Stimulated activated CD4-positive, alpha-beta T cell treated with anti-CD3 and anti-CD28 coated beads, TNF-alpha, amount 100 ng/mL, for 24 hours (primary cell): ENCODE data around the gene PANX3.
A peak's percentile ranks its signal among the peaks of the same experiment; 100 is the strongest.

Experiments used
- DNase-seq, 3 experiments: peaks; one replicate each; pipeline ENCODE4 v3.0.0-alpha.2; 2020; ENCODE audit warnings: low read depth in 3 of 3

Gene PANX3

DNA sequence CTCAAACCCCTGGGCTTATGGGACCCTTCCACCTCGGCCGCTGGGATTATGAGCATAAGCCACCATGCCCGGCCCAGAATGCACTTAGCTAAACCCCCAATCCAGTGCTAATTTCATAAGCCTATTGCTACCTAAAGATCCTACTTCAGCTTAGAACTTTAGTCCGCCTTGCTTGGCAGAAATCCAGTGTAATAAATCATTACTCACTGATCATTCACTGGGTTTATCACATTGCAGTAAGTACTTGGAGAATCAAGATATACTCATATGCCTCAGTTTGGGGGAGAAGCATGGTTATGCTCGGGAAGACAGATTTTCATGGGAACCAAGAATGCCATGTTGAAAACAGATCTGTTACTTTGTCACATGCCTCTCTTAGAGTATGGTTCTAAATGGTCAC is 7.6 kb downstream of the PANX3 start:
- no peak for DNase-seq

DNA sequence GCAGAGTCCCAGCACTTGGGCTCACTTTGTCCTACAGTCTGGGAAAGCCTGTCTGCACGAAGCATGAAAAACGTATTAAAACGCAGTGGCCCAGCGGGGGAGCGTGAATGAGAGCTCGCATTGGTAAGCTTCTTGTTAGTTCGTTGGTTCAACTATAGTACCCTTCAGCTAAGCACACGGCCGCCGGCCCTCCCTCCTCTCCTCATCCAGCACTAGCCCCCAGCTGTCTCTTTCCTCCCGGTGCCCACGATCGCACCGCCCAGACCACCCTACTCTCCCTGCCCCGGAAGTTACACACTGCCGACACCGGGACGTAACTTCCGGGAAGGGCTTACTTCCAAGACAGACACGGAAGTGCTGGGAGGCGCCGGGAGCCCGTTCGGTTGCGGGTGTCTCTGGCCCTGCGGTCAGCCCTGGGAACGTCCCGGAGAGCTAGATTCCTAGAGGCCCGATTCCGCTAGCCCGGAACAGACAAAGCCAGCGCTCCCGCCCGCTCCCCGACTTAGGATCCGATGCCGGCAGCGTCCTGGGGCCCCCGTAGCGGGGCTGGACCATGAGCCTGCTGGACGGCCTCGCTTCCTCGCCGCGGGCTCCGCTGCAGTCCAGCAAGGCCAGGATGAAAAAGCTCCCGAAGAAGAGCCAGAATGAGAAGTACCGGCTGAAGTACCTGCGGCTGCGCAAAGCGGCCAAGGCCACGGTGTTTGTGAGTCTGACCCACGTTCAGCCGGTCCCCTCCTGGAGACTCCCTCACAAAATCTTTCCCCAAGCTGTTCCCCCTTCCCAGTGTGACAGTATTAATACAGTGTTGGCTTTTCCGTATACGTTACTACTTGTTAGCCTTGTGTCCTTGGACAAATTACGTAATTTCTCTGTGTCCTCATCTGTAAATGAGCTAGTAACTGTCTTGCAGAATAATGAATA is 11.6 kb downstream of the PANX3 start, which contains the start of gene TBRG1:
Gene TBRG1 (plus strand): TSS at position 334 of the 921 bp plus-strand sequence. CDS start 220 bp downstream, at position 554.
- DNase-seq = peak; percentile 71 to 79 (median 78)

DNA sequence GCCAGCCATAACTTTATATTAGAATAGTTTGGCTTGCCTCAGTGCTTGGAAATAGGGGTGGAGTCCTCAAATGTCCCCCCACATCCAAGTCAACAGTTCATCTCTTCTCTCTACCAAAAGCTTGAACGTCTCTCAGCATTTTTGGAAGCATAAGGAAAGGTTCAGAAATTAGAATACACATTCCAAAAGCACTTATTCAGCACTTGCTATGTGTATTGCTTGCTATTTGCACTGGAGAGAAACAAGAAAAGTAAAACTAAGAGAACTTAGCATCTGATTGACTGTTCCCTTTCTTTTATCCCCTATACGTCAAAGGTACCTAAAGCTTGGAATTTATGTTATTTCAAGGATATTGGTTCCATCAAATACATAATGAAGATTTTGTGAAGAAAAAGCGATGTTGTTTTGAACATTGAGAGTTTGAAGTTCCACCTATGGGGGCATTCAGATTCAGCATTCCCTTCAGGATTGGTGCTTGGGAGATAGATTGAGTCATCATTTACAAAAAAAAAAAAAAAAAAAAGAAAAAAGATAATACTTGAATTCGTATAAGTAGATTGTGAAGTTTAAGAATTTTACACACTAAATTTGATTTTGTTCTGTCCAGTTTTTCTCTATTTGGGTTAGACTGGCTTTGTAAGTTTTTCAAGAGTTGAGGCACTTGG is 12.8 kb downstream of the PANX3 start:
- no peak for DNase-seq

DNA sequence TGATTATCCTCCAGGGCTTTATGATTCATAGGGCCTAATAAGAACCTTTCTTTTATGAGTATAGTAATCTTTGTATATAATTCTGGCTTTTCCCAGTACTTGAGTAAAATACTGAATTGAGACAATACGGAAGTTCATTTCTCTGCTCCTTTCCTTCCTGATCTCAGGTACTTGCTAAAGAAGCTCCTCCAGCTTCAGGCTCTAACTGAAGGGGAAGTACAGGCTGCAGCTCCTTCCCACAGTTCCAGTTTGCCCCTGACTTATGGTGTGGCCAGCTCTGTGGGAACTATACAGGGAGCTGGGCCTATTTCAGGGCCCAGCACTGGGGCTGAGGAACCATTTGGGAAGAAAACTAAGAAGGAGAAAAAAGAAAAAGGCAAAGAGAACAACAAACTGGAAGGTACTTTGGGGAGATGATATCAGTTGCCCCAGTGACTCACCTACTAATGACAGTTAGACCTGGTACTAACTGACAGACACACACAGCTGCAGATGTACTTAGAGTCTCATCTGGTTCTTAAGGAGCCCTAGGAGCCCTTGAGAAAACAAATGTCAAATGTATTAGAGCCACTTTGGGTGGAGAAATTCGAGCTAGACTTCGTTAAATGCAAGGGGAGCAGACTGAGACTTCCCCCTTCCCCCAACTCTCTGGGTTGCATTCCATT is 14.4 kb downstream of the PANX3 start:
- DNase-seq = no peak

DNA sequence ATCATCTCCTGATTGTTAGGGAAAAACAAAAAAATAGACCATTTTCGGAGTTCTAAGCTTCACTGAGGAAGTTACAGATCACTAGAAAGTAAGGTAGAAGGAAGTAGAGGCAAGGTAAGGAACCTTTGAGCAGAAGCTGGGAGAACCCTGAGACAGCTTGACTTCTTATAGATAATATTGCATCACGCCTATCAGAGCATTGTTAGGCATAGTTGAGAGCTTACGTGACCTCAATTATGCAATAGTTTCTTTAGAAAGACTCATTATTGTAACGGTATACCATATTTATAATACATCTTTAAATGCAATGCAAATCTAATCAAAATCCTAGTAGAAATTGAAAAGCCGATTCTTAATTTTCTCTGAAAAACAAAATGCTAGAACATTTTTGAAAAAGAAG is 16.3 kb downstream of the PANX3 start:
- no peak for DNase-seq

DNA sequence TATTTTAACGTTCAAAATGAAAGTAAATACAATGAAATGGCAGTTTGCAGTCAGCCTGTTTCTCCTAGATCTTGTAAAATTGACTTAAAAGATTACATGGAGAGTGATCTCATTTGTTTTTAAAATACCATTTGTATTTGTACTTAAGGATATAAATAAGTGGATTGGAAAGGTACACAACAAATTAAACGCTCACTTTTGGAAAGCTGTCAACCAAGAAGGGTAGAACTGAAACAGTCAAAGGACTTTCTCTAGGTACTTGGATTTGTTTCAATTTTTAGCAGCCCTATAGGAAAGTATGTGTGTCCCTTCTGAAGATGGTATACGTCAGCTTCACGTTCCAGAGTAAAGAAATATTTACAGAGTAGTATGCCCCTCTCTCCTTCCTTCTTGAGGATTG is 18.7 kb downstream of the PANX3 start:
- no peak for DNase-seq

DNA sequence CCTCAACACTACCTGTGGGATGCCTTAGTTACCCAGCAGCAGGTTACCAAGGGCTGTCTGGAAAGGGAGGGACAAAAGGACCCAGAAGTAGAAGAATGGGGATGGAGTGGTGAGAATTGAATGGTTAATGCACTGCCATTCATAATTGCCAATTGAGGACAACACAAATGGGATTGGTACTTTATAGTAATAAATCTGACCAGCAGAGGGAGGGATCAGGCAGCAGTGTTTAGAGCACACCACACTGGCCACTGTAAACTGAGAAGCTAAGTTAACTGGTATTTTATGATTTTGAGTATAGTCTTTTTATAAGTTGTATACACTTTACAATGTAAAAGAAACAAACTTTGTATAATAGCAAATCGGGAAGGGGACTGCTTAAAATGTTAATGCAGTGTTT is 22.1 kb downstream of the PANX3 start:
- DNase-seq = no peak

DNA sequence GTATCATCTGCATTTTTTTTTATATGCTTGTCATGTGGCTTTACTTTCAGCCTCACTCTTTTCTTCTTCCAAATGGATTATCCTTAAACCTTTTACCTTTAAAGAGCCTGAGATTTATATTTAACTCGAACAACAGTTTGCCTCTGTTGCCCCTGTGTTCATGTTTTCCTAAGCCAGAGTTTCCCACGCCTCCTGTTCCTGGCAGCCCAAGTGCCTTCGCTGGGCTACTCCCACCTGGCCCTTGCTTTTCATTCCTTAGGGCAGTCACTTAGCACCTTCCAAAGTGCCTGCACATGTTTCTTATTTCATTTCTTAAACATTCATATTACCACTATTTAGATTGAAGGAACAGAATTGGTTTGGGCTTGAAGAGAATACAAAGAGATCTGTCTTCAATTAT is 24.7 kb downstream of the PANX3 start:
- no peak for DNase-seq

DNA sequence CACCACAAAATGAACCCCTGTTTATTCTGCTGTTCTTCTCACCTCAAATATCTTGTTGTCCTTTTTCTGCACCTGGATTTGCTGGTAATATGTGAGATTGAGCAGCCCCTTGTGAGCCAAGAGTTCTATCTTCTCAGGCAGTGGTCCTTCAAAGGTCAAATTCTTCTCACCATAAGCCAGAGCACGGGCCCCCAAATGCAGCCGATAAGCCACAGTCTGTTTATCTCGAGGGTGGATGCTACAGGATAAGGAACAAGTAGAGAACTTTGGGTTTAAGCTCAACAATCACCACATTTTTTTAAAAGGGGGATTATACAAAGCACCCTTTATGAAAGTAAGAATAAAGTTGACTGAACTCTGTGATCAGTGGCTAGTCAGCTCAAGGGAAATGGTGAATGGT is 27.3 kb downstream of the PANX3 start:
- DNase-seq = no peak

DNA sequence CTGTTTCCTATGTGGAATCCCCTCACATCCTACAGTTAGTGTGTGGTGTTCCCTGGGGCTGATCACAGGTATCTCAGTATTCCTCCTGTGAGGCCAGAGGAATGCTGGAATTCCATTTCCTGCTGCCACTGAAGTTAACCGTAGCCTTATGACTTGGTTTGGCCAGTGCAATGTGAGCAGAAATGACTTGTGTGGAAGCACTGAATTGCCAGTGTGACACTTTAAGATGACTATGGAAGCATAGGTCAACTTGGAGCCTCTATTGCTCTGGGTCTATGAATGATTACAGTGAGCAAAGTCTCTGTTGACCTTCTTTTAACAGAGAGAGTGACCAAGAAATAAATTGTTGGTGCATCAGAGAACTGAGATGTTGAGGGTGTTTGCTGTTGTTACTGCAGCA is 28.0 kb downstream of the PANX3 start:
- DNase-seq = no peak

DNA sequence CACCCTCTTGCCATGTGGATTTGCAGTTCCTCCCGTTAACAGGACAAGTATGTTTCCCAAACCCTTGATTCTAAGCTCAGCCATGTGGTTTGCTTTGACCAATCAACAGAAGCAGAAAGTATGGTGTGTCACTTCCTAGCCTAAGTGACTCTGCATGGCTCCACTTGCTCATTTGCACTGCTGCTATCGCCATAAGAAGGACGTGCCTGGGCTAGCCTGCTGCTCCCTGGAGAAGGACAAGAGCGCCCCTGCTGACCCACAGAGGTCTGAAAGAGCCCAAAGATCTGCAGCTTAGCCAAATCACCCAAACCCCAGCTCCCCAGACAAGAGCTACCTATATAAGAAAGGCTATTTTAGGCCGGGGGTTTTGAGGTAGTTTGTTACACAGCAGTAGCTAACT is 29.4 kb downstream of the PANX3 start:
- DNase-seq = no peak

DNA sequence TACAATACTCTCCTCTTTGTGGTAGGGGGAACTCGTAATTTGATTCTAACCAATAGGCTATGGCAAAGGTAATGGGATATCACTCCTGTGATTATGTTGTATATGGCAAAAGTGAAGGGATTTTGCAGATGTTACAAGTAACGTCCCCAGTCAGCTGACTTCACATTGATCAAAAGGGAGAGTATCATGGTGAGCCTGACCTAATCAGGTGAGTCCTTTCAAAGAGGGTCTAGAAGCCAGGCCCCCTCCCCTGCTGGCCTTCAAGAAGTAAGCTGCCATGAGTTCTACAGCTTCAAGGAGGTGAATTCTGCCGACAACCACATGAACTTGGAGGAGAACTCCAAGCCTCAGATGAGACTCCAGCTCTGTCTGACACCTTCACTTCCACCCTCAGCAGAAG is 31.4 kb downstream of the PANX3 start:
- DNase-seq = no peak

DNA sequence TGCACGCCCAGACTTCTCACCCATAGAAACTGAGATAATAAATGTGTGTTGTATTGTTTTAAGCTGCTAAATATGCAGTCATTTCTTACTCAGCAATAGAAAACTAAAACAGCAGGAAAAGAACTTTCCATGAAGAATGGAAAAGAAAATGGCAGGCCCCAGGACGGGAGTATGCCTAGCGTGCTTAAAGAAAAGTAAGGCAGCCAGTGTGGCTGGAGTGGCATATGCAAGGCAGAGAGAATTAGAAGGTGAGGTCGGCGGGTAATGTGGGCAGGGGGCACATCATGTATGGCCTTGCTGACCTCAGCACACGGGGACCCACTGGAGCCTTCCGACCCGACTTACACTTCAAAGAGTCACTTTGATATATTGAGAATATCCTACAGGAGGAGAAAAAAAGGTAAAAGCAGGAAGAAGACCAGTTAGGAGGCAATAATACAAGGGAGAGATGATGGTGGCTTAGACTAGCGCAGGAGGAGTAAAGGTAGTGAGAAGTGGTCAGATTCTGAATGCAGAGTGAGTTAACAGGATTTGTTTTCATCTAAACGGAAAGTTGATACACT is 31.9 kb downstream of the PANX3 start:
- DNase-seq = no peak

DNA sequence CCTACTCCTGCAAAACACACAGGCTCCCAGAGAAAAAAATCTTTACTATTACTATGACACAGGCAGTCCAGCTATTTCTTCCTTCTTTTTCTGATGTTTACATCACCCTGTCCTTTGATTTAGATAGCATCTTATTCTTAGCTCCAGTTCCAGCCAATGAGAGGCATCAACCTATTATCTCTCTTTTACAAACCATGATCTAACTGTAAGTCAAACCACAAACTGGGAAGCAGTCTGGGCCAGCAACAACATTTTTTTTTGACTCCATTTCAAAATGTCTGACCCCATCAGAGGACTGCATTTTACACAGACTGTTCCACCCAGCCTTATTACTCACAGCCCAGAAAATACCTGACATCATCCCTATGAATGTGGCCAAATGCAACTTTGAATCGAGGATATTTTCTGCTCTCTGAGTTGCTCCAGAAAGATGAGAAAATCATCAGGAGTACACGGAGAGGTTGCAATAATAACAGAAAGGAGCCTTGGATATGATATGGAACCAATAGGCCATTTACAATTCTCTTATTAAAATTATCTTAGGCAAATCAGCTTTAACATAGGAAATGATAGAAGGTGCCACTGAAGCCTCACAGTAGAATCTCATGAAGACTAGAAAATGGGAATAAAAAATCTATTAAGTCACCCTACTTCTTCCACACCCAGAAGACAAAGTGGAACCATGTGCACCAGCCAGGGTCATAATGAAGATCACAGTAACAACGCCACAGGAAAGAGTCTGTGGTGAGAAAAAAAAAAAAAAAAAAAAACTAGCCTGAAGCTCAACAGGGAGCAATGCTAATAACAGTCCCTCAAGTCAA is 32.6 kb downstream of the PANX3 start:
- no peak for DNase-seq

DNA sequence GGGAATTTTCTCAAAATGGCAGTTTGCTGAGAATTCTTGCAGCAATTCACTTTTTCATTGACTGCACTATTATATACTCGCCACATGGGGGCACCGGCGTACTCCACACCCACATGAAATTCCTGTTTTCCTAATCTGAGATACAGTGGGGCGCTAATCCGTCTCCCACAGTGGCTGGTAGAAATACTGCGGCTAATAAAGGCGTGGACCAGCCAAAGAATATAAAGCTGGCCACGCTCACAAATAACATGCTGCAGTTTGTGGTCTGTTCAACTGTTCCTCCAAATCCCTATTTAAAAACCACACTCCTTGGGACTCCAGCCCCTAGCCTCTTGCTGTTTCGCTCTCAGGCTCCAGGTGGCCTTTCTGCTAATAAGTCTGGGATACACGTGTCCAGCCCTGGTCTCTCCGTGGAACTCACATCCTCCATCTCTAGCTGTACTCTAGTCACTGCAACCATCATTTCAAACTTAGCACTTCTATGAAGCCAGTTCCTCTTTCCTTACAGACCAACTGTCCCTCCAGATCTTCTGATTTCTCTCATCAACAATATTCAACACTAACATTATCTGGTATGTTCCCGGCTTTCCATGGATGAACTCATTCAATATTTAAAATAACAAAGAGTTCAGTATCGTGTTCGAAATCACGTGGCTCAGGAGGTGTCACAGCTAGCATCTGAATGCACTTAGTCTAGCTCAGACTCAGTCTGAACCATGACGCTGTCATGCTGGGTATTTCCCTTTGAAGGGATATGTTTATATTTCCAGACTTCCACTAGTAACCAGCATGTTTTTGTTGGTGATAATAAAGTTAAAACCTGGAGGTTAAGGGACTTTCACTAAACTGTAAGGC is 33.4 kb downstream of the PANX3 start:
- DNase-seq = peak in 1 of 3 experiments; percentile 20

DNA sequence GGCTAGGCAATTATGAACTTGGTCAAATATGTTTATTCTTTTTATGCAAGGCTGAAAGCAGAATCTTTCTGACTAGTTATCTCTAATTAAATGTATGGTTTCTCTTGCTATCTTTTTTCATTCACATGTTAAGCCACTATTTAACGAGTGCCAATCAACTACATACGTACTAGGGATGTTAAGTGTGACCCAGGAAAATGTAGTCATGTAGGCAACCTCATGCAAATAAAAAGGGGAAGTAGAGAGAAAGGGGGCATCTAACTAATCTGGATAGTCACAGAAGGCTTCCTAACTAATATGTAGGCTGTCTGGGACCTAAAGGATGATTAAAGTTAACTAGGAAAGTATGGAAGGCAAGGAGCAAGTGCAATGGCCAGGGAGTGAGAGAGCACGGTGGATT is 34.9 kb downstream of the PANX3 start:
- DNase-seq = no peak

DNA sequence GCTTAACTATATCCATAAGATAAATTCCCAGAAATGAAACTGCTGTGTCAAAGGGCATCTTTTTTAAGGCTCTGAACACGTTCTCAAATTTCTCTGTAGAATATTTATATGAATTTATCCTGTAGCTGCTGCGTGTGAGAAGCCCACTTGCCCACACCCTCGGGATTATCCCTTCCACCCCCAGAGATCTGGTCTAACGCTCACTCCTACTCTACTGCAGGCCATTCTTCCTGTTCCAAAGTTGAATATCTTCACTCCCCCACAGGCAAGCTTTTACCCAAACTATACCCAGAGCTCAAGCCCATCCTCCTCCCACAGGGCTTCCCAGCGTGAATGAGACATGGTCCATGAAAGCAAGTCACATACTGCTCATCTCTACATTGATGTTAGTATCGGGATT is 37.4 kb downstream of the PANX3 start:
- no peak for DNase-seq

DNA sequence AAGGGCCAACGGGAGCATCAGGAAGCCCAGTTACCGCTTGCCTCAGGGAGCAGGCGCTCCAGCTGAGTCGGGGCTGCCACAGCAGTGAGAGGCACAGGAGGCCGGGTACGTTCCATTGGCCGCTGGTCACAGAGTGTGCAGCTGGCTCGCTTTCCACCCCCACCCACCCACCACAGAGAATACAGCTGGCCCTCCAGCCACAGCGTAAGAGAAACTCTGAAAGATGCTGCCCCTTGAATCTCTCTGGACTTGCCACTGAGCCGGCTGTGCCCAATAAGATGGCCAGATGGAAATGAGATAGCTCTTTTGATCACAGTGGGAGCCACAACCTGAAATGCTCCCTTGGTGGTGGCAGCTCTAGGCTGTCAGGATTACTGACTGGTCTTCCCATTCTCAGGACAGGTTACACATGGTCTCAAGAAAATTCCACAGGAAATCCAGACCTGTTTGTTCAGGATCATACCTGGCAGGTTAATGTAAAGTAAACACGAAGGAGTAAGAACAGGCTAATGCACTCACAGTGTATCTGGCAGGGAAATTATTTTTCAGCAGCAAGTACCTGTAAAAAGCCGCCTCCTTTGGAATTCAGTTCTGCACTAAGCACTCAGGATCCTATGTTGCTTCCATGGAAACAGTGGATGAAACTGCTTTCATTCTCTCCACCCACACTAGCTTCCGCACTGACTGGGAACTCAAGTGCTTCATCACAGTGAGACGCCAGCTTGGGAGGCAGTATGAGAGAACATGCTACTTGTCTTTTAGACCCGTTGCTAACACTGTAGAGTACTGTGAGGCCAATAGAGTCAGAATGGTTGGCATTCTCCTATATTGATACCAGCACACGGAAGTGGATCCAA is 45.8 kb downstream of the PANX3 start:
- DNase-seq = no peak

DNA sequence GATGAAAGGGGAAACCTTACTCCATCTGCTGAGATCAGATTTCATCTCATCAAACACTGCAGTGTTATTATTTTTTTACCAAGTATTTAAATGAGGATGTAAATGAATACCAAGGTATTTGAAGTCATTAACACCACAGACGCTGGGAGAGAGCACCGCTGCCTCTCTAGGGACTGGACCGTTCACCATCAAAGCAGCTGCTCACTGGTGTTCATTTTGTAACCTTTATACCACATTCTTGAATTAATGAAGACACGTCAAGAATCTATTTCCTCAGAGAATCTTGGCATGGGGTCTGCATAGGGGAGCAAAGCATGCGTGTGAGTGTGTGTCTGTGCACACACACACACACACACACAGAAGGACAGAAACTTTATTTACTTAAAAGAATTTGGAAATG is 46.7 kb downstream of the PANX3 start:
- no peak for DNase-seq

DNA sequence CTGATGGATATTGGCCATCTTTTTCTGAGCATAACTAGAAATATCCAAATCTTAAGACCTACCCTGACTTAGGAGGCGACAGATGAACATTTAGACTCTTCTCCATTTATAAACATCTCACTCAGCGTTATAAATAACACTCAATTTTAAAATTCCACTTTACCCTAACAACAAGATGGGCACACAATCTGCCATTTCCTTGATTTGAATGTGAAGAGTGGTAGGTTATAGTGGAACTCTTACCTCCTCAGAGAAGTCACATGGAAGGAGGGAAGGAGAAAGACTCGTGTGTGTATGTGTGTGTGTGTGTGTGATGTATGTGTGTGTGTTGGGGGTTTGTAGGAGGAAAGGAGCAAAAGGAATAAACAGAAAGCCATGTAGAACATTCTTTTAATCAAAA is 47.3 kb downstream of the PANX3 start:
- DNase-seq = no peak
